T-helper 2 cell treated with Interferon-gamma antibody and Interleukin-4, amounts not matched to agents 5 μg/mL and 100 μg/mL, for 36 hours (primary cell): Measurements from ENCODE around the gene GPR146.

ENCODE experiments used
- DNase-seq: peaks from one replicate; pipeline ENCODE4 v3.0.0; 2021; ENCODE audit warnings: low spot score
- H3K27ac Mint-ChIP-seq: one replicate; pipeline ENCODE4 v1.8.0; 2021; ENCODE audit warnings: mild to moderate bottlenecking, mixed read lengths
- H3K27me3 Mint-ChIP-seq: one replicate; pipeline ENCODE4 v1.8.0; 2021; ENCODE audit warnings: low read depth, mixed read lengths
- H3K36me3 Mint-ChIP-seq: one replicate; pipeline ENCODE4 v1.8.0; 2021; ENCODE audit warnings: low read depth, mixed read lengths
- H3K4me1 Mint-ChIP-seq: one replicate; pipeline ENCODE4 v1.8.0; 2021; ENCODE audit warnings: low read depth, mixed read lengths
- H3K4me3 Mint-ChIP-seq: one replicate; pipeline ENCODE4 v1.8.0; 2022; ENCODE audit warnings: mild to moderate bottlenecking, moderate library complexity, mixed read lengths
- H3K9me3 Mint-ChIP-seq: one replicate; pipeline ENCODE4 v1.8.0; 2021; ENCODE audit warnings: mixed read lengths

GPR146 gene

DNA sequence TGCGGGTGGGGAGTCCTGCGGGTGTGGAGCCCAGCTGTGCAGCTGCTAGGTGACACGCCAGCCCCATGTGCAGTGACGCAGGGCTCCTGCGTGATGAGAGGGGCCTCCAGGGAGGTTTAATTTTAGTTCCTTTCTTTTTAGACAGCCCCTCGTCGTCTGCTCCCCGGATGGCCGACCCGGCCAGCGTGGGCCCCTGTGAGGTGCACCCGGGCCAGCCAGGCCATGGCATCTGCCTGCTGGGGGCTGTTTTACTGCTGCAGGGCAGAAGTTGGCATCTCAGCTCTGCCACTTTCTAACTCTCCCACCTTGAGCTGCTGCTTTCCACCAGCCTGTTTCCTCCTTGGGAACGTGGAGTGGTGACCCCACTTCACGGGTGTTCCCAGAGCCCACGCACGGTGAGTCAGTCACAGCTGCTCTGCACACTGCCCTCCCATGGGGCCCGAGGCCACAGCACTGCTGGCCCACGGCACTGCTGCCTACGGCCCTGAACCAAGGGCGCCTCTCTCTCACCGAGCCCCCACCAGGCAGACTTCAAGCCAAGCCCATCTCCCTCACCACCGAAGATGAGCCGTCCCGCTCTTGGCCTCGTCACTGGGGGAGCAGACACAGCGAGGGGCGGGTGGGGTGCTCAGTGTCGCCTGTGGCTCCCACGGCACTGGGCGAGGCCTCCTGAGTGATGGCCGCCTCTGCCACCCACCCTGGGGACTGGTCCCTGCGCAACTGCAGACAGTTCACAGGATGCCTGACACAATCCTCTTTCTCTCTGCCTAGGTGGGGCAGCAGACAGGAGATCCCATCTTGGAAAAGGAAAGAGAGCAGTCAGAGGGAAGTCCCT is 40.1 kb upstream of the GPR146 start:
- no peaks in the 10 kb centered on the region for H3K27me3 Mint-ChIP-seq
- no peak overlapping the region for H3K27ac Mint-ChIP-seq
- no peak for DNase-seq
- no peak overlapping the region for H3K4me3 Mint-ChIP-seq
- no peaks in the 10 kb centered on the region for H3K9me3 Mint-ChIP-seq
- no peaks in the 10 kb centered on the region for H3K4me1 Mint-ChIP-seq
- peaks cover 6% of the 10 kb centered on the region for H3K36me3 Mint-ChIP-seq

- Mint-ChIP-seq H3K4me3 (no peak overlapping the region), H3K4me1 (no peaks in the 10 kb centered on the region), H3K9me3 (no peaks in the 10 kb centered on the region), H3K36me3 (peaks cover 6% of the 10 kb centered on the region), H3K27me3 (no peaks in the 10 kb centered on the region), H3K27ac (no peak overlapping the region)
- DNase-seq, result no peak
Observed at GRCh38 chr7:1005303-1005702, 39.0 kb upstream of the GPR146 start.

DNA sequence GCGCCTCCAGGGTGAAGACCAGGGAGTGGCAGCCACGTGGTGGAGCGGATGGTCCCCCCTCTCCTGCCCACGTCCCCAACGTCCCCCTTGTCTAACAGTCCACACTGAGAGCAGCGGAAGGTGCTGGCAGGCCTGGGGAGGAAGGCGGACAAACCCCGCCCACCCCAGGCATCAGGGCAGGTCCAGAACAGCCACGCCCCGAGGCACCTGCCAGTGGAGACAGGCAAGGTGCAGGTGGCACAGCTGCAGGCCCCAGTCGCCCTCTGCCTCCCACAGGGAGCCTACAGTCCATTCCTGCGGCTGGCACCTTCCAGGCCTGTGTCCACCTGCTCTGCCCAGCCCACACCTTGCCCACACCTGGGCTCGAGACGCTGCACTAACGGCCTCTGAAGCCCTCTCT is 36.4 kb upstream of the GPR146 start:
- Mint-ChIP-seq H3K27ac (no peak overlapping the region), H3K36me3 (peaks cover 8% of the 10 kb centered on the region), H3K9me3 (no peaks in the 10 kb centered on the region), H3K4me3 (no peak overlapping the region), H3K4me1 (peaks cover 6% of the 10 kb centered on the region), H3K27me3 (no peaks in the 10 kb centered on the region)
- DNase-seq, result no peak

- DNase-seq, result no peak
- H3K4me3 Mint-ChIP-seq, result no peak overlapping the region
- no peaks in the 10 kb centered on the region for H3K9me3 Mint-ChIP-seq
- H3K27ac Mint-ChIP-seq, result no peak overlapping the region
- H3K4me1 Mint-ChIP-seq, result peaks cover 6% of the 10 kb centered on the region
- no peaks in the 10 kb centered on the region for H3K27me3 Mint-ChIP-seq
- peaks cover 8% of the 10 kb centered on the region for H3K36me3 Mint-ChIP-seq
Observed at GRCh38 chr7:1008733-1009363, 35.5 kb upstream of the GPR146 start.

DNA sequence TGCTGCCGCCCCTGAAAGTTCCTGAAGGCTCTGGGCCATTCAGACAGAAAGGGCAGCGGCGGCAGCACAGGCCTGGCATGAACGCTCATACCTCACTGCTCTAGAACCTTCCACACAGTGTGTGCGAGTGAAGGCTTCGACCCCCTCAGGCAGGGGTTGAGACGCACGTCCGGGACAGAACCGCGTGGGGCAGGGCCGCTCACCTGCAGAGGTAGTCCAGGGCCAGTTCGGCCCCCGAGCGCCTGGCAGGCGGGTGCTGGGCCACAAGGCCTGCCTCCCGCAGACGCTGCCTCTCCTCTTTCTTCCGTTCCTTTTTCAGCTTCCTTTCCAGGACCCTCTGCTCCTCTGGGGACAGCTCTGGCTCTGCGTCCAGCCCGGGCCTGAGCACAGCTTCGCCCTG is 34.6 kb upstream of the GPR146 start:
- H3K4me3 Mint-ChIP-seq, result no peak overlapping the region
- no peaks in the 10 kb centered on the region for H3K9me3 Mint-ChIP-seq
- no peak for DNase-seq
- H3K36me3 Mint-ChIP-seq, result peaks cover 8% of the 10 kb centered on the region
- H3K4me1 Mint-ChIP-seq, result peaks cover 9% of the 10 kb centered on the region
- no peak overlapping the region for H3K27ac Mint-ChIP-seq
- no peaks in the 10 kb centered on the region for H3K27me3 Mint-ChIP-seq

GRCh38 chr7:1010226-1010625 is 34.1 kb upstream of the GPR146 start:
- H3K36me3 Mint-ChIP-seq, result peaks cover 8% of the 10 kb centered on the region
- H3K4me3 Mint-ChIP-seq, result no peak overlapping the region
- no peak for DNase-seq
- H3K4me1 Mint-ChIP-seq, result peaks cover 9% of the 10 kb centered on the region
- H3K27ac Mint-ChIP-seq, result no peak overlapping the region
- H3K27me3 Mint-ChIP-seq, result no peaks in the 10 kb centered on the region
- H3K9me3 Mint-ChIP-seq, result no peaks in the 10 kb centered on the region

GRCh38 chr7:1011297-1012003 is 32.9 kb upstream of the GPR146 start:
- Mint-ChIP-seq H3K4me1 (peaks cover 9% of the 10 kb centered on the region), H3K27ac (peak overlapping the region; percentile 84), H3K36me3 (peaks cover 8% of the 10 kb centered on the region), H3K27me3 (no peaks in the 10 kb centered on the region), H3K4me3 (no peak overlapping the region), H3K9me3 (no peaks in the 10 kb centered on the region)
- no peak for DNase-seq

- peaks cover 8% of the 10 kb centered on the region for H3K36me3 Mint-ChIP-seq
- no peak for DNase-seq
- no peaks in the 10 kb centered on the region for H3K27me3 Mint-ChIP-seq
- no peaks in the 10 kb centered on the region for H3K9me3 Mint-ChIP-seq
- no peak overlapping the region for H3K27ac Mint-ChIP-seq
- H3K4me3 Mint-ChIP-seq, result no peak overlapping the region
- peaks cover 9% of the 10 kb centered on the region for H3K4me1 Mint-ChIP-seq
Observed at GRCh38 chr7:1012004-1012715, 32.2 kb upstream of the GPR146 start.

GRCh38 chr7:1012716-1013095 is 31.6 kb upstream of the GPR146 start:
- no peaks in the 10 kb centered on the region for H3K27me3 Mint-ChIP-seq

DNA sequence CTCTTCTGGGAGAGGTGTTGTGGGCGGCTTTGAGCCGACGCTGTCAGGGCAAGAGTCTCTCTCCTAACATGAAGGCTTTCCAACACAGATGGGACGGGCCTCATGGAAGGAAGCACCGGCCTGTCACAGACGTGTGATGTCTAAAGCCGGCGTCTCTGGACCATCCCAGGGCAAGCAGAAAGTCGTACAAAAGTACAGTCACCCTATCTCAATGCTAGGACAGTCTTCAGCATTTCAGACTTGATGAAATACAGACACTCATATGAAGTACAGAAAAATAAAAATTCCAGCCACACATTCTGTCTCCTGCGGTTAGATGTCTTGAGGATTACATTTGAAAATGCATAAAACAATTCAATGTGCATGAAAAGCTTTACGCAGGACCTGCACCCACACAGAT is 30.8 kb upstream of the GPR146 start:
- no peaks in the 10 kb centered on the region for H3K27me3 Mint-ChIP-seq
- H3K36me3 Mint-ChIP-seq, result peaks cover 13% of the 10 kb centered on the region
- H3K4me3 Mint-ChIP-seq, result no peak overlapping the region
- peak overlapping the region; percentile 18 for H3K27ac Mint-ChIP-seq
- H3K9me3 Mint-ChIP-seq, result no peaks in the 10 kb centered on the region
- H3K4me1 Mint-ChIP-seq, result peaks cover 11% of the 10 kb centered on the region
- DNase-seq, result no peak

More at GRCh38 chr7:1012716-1013095, 31.6 kb upstream of the GPR146 start:
- no peak overlapping the region for H3K4me3 Mint-ChIP-seq
- no peak overlapping the region for H3K27ac Mint-ChIP-seq
- no peaks in the 10 kb centered on the region for H3K9me3 Mint-ChIP-seq
- H3K4me1 Mint-ChIP-seq, result peaks cover 9% of the 10 kb centered on the region
- no peak for DNase-seq
- peaks cover 8% of the 10 kb centered on the region for H3K36me3 Mint-ChIP-seq

GRCh38 chr7:1014681-1015080 is 29.7 kb upstream of the GPR146 start:
- peaks cover 11% of the 10 kb centered on the region for H3K4me1 Mint-ChIP-seq
- H3K9me3 Mint-ChIP-seq, result no peaks in the 10 kb centered on the region
- peaks cover 11% of the 10 kb centered on the region for H3K36me3 Mint-ChIP-seq
- H3K4me3 Mint-ChIP-seq, result no peak overlapping the region
- no peak overlapping the region for H3K27ac Mint-ChIP-seq
- no peak for DNase-seq
- no peaks in the 10 kb centered on the region for H3K27me3 Mint-ChIP-seq

- Mint-ChIP-seq H3K27me3 (no peaks in the 10 kb centered on the region), H3K4me3 (no peak overlapping the region), H3K4me1 (peaks cover 11% of the 10 kb centered on the region), H3K9me3 (no peaks in the 10 kb centered on the region), H3K27ac (no peak overlapping the region), H3K36me3 (peaks cover 13% of the 10 kb centered on the region)
- DNase-seq, result no peak
Observed at GRCh38 chr7:1015196-1016121, 28.9 kb upstream of the GPR146 start.
